ENCODE measurements around the gene TM4SF4. TPM values are rescaled to one million over a fixed set of nuclear protein-coding genes. Genes with fewer than 3 reads are reported as not detected.

The TM4SF4 gene
- total and polyA plus RNA-seq, 9 donors, result 0.09 to 1.7 (median 0.98) TPM; not detected in 4

- Histone ChIP-seq H3K27ac (ENCODE audit: low read length) (peak overlapping the region; percentile 74), H3K4me3 (ENCODE audit: low read length) (no peak overlapping the region), H3K9me3 (replicated peaks; ENCODE audit: control insufficient read depth, low read depth, low read length) (no peaks in the 10 kb centered on the region), H3K36me3 (ENCODE audit: control insufficient read depth, insufficient read depth, low read length) (peaks cover 2% of the 10 kb centered on the region), H3K4me1 (ENCODE audit: control insufficient read depth, insufficient read depth, low read length) (peaks cover 22% of the 10 kb centered on the region), H3K27me3 (ENCODE audit: control insufficient read depth, insufficient read depth, low read length) (no peaks in the 10 kb centered on the region)
- WGBS (ENCODE audit: insufficient coverage), result 17% methylated on average over 7 of the region's 9 CpGs
- peak; percentile 98 for DNase-seq
Observed at GRCh38 chr3:149547413-149547812, 72.9 kb downstream of the TM4SF4 start.

- WGBS (ENCODE audit: insufficient coverage), result 0% methylated on average over 1 of the region's 13 CpGs
- no peaks in the 10 kb centered on the region for H3K36me3 ChIP-seq (ENCODE audit: control insufficient read depth, insufficient read depth, low read length)
- H3K4me1 ChIP-seq (ENCODE audit: control insufficient read depth, insufficient read depth, low read length), result peaks cover 27% of the 10 kb centered on the region
- H3K9me3 ChIP-seq (replicated peaks; ENCODE audit: control insufficient read depth, low read depth, low read length), result no peaks in the 10 kb centered on the region
- H3K4me3 ChIP-seq (ENCODE audit: low read length), result no peak overlapping the region
- H3K27ac ChIP-seq (ENCODE audit: low read length), result peak overlapping the region; percentile 74
- no peaks in the 10 kb centered on the region for H3K27me3 ChIP-seq (ENCODE audit: control insufficient read depth, insufficient read depth, low read length)
- peak; percentile 95 for DNase-seq
Observed at GRCh38 chr3:149547954-149548668, 73.6 kb downstream of the TM4SF4 start.

GRCh38 chr3:149548669-149549065 lies 74.2 kb downstream of the TM4SF4 start:
- H3K4me1 ChIP-seq (ENCODE audit: control insufficient read depth, insufficient read depth, low read length), result peaks cover 31% of the 10 kb centered on the region
- WGBS (ENCODE audit: insufficient coverage), result no CpG with 5 or more reads among the region's 4 CpGs
- no peaks in the 10 kb centered on the region for H3K27me3 ChIP-seq (ENCODE audit: control insufficient read depth, insufficient read depth, low read length)
- no peaks in the 10 kb centered on the region for H3K36me3 ChIP-seq (ENCODE audit: control insufficient read depth, insufficient read depth, low read length)
- no peak overlapping the region for H3K4me3 ChIP-seq (ENCODE audit: low read length)
- peak overlapping the region; percentile 74 for H3K27ac ChIP-seq (ENCODE audit: low read length)
- DNase-seq, result no peak
- no peaks in the 10 kb centered on the region for H3K9me3 ChIP-seq (replicated peaks; ENCODE audit: control insufficient read depth, low read depth, low read length)

GRCh38 chr3:149551500-149551899 lies 77.0 kb downstream of the TM4SF4 start:
- peaks cover 36% of the 10 kb centered on the region for H3K4me1 ChIP-seq (ENCODE audit: control insufficient read depth, insufficient read depth, low read length)
- no peak overlapping the region for H3K27ac ChIP-seq (ENCODE audit: low read length)
- no peaks in the 10 kb centered on the region for H3K27me3 ChIP-seq (ENCODE audit: control insufficient read depth, insufficient read depth, low read length)
- H3K36me3 ChIP-seq (ENCODE audit: control insufficient read depth, insufficient read depth, low read length), result no peaks in the 10 kb centered on the region
- no peak for DNase-seq
- H3K4me3 ChIP-seq (ENCODE audit: low read length), result no peak overlapping the region
- H3K9me3 ChIP-seq (replicated peaks; ENCODE audit: control insufficient read depth, low read depth, low read length), result no peaks in the 10 kb centered on the region

- peak; percentile 47 for DNase-seq
- peak overlapping the region; percentile 94 for H3K27ac ChIP-seq (ENCODE audit: low read length)
- no peak overlapping the region for H3K4me3 ChIP-seq (ENCODE audit: low read length)
- H3K27me3 ChIP-seq (ENCODE audit: control insufficient read depth, insufficient read depth, low read length), result no peaks in the 10 kb centered on the region
- peaks cover 29% of the 10 kb centered on the region for H3K4me1 ChIP-seq (ENCODE audit: control insufficient read depth, insufficient read depth, low read length)
- H3K9me3 ChIP-seq (replicated peaks; ENCODE audit: control insufficient read depth, low read depth, low read length), result no peaks in the 10 kb centered on the region
- 15% methylated on average over 1 of the region's 2 CpGs for WGBS (ENCODE audit: insufficient coverage)
- no peaks in the 10 kb centered on the region for H3K36me3 ChIP-seq (ENCODE audit: control insufficient read depth, insufficient read depth, low read length)
Observed at GRCh38 chr3:149552700-149553099, 78.2 kb downstream of the TM4SF4 start.

Other genes with a start within 250 kb of the TM4SF4 start
- gene TM4SF18, start 141.1 kb upstream of the TM4SF4 start, total RNA-seq, result 15.6 TPM
- gene TM4SF18, start 141.1 kb upstream of the TM4SF4 start, polyA plus RNA-seq (ENCODE audit: insufficient read depth in 1 of 8, insufficient read length in 8 of 8, low replicate concordance in 1 of 8), result 10 to 100 TPM in 7 of 8 donors, 1 to 10 TPM in 1; 10.0 to 18.7 (median 13.2) TPM
- 43.4 TPM for gene TM4SF1, start 97.0 kb upstream of the TM4SF4 start, total RNA-seq
- 10 to 100 TPM; 32.8 to 57.2 (median 38.4) TPM for gene TM4SF1, start 97.0 kb upstream of the TM4SF4 start, polyA plus RNA-seq (ENCODE audit: insufficient read depth in 1 of 8, insufficient read length in 8 of 8, low replicate concordance in 1 of 8)
- 35.5 TPM for gene WWTR1, start 183.3 kb downstream of the TM4SF4 start, total RNA-seq
- 10 to 100 TPM; 47.1 to 88.5 (median 74.8) TPM for gene WWTR1, start 183.3 kb downstream of the TM4SF4 start, polyA plus RNA-seq (ENCODE audit: insufficient read depth in 1 of 8, insufficient read length in 8 of 8, low replicate concordance in 1 of 8)